Fibroblast of the aortic adventitia (primary cell): ENCODE measurements around the gene GCNT1. TPM values are rescaled to one million over a fixed set of nuclear protein-coding genes. Genes with fewer than 3 reads are reported as not detected.
"Not testable (repeated sequence)": the region's sequence is repeated elsewhere in the genome, so short reads cannot be mapped to it uniquely, and the experiment has no call there.

Source experiments
- DNase-seq: peaks from one replicate; pipeline ENCODE4 v3.0.0-alpha.2; 2010; ENCODE audit warnings: low read depth
- H3K4me3 ChIP-seq: 2 replicates; pipeline ENCODE4 v1.5.1; 2011; ENCODE audit warnings: low read depth, mild to moderate bottlenecking, control low read depth, low read length, moderate library complexity
- total RNA-seq: library from RNA; depleted of rRNA; stranded (reverse); fragments of >200 nt; gene quantifications from 2 replicates; pipeline ENCODE4 v1.2.3, GENCODE V29; 2012; ENCODE audit warnings: low replicate concordance
- TF ChIP-seq, protein P1 (sequence below): IDR thresholded peaks from 2 replicates; pipeline ENCODE4 v1.5.1; 2011; ENCODE audit warnings: mild to moderate bottlenecking, low read length, control low read depth, inconsistent platforms; ENCODE audit not compliant: insufficient read depth

The GCNT1 gene
- total RNA-seq, 1 donor = 18.0 TPM

DNA sequence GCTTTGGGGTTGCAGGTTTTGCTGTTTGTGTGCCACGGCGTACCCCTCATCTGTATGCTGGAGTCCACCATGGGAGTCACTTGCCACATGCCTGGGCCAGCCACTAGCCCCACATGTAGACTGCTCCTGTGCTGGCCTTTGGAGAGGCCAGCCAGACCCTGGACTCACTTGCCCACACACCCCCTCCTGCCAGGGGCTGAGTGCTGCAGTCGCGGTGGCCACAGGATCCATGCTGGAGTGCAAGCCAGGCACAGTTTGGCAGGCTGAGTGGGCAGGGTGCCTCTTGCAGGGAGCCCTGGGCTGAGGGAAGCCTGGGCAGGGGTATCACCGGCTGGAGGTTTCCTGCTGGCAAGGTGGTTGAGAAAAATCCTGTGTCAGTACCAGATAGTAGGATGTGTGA, 25.6 kb upstream of the GCNT1 start:
- no peak for DNase-seq
- TF ChIP-seq, protein P1, sequence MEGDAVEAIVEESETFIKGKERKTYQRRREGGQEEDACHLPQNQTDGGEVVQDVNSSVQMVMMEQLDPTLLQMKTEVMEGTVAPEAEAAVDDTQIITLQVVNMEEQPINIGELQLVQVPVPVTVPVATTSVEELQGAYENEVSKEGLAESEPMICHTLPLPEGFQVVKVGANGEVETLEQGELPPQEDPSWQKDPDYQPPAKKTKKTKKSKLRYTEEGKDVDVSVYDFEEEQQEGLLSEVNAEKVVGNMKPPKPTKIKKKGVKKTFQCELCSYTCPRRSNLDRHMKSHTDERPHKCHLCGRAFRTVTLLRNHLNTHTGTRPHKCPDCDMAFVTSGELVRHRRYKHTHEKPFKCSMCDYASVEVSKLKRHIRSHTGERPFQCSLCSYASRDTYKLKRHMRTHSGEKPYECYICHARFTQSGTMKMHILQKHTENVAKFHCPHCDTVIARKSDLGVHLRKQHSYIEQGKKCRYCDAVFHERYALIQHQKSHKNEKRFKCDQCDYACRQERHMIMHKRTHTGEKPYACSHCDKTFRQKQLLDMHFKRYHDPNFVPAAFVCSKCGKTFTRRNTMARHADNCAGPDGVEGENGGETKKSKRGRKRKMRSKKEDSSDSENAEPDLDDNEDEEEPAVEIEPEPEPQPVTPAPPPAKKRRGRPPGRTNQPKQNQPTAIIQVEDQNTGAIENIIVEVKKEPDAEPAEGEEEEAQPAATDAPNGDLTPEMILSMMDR = no peak
- no peak overlapping the region for H3K4me3 ChIP-seq

DNA sequence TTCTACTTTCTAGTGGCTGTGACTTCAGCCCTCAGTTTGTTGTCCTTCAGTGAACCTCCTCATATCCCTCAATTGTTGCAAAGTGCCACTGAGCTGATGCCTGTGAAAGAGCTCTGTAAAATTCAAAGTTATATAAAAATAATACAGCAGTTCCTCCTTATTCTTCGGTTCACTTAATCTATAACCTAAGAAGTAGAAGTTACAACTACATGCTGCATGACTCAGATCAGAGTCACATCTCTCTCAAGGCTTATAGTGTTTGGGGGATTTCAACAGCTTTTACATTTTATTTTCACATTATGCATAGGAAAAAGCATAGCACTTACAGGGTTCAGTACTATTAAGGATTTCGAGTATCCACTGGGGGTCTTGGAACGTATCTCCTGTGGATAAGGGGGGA, 25.1 kb upstream of the GCNT1 start:
- TF ChIP-seq, protein P1 = no peak
- H3K4me3 ChIP-seq = no peak overlapping the region
- peak; percentile 65 for DNase-seq

DNA sequence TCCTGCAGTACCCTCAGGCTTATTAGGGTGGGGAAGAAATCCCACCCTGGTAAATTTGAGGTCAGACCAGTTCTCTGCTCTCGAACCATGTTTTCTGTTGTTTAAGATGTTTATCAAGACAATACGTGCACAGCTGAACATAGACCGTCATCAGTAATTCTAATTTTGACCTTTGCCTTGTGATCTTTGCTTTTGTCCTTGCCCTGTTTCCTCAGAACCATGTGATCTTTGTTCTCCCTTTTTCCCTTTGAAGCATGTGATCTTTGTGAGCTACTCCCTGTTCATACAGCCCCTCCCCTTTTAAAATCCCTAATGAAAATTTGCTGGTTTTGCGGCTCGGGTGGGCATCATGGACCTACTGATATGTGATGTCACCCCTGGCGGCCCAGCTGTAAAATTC, 24.1 kb upstream of the GCNT1 start:
- DNase-seq, H3K4me3 ChIP-seq: not testable (repeated sequence)

DNA sequence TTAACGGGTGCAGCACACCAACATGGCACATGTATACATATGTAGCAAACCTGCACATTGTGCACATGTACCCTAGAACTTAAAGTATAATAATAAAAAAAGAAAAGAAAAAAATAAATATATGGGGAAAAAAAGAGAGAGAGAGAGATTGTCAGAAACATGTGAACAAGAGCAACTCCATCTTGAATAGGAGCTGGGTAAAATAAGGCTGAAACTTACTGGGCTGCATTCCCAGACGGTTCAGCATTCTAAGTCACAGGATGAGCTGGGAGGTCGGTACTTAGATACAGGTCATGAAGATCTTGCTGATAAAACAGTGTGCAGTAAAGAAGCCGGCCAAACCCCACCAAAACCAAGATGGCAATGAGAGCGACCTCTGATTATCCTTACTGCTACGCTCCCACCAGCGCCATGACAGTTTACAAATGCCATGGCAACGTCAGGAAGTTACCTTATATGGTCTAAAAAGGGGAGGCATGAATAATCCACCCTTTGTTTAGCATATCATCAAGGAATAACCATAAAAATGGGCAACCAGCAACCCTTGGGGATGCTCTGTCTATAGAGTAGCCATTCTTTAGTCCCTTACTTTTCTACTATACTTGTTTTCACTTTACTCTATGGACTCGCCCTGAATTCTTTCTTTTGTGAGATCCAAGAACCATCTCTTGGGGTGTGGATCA, 21.8 kb upstream of the GCNT1 start:
- H3K4me3 ChIP-seq, DNase-seq: not testable (repeated sequence)

- no peak overlapping the region for H3K4me3 ChIP-seq
- no peak for DNase-seq
- TF ChIP-seq, protein P1 = no peak
Observed at GRCh38 chr9:76438841-76439588, 20.0 kb upstream of the GCNT1 start.

- peak; percentile 42 for DNase-seq
- TF ChIP-seq, protein P1 = no peak
- no peak overlapping the region for H3K4me3 ChIP-seq
Observed at GRCh38 chr9:76441551-76442322, 17.2 kb upstream of the GCNT1 start.

GRCh38 chr9:76443887-76444286, 15.1 kb upstream of the GCNT1 start:
- TF ChIP-seq, protein P1 = no peak
- no peak for DNase-seq
- H3K4me3 ChIP-seq = no peak overlapping the region
